Measurements from ENCODE around the gene ELL. TPM values are rescaled to one million over a fixed set of nuclear protein-coding genes. Genes with fewer than 3 reads are reported as not detected.

ELL gene
- polyA plus RNA-seq, 3 donors = 12.2 to 35.3 (median 12.6) TPM

DNA sequence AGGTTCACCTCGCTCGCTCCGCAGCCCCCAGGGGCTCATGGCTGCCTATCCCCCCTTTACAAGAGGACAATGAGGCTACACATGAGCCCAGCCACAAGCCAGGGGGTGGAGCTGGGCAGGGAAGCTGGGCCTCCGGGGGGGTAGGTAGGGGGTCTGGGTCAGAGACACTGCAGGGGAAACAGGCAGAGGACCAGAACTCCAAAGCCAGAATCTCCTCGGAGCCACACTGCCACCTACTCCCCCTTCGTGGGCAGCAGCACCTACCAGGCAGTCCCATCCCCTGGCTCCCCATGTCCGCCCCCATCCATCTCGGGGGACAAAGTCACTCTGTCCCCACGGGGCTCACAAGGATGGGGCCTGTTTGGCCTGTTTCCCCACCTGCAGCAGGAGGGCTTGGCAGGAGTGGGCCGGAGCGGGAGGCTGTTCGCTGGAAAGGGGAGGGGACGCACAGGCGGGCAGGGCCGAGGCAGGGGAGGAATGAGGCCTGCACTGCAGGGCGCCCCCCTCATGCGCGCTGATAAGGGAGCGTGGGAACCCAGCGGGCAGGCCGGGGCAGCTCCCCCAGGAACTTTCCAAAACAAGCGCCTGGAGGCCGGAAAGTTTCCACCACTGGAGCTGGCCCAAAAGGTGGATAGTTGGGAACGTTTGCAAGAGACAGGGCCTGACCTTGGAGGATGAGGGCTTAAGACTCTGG is 83.4 kb downstream of the ELL start:
- no peak overlapping the region for H3K27ac ChIP-seq (ENCODE audit: low read depth in 1 of 2, low read length in 2 of 2)
- peak overlapping the region in 1 of 3 experiments; percentile 69 for H3K4me3 ChIP-seq (replicated peaks in 1 of 3; ENCODE audit: low read depth in 2 of 3, low read length in 3 of 3)
- H3K79me2 ChIP-seq (ENCODE audit: insufficient read depth, low read length) = no peaks in the 10 kb centered on the region
- peaks cover 0 to 8% (median 0%) of the 10 kb centered on the region in 7 donors for H3K9me3 Mint-ChIP-seq
- no peak overlapping the region for H2AFZ ChIP-seq (ENCODE audit: insufficient read depth, low read depth, low read length, poor library complexity, severe bottlenecking)
- H3K9ac ChIP-seq (ENCODE audit: insufficient read depth, low read length, poor library complexity, severe bottlenecking) = no peak overlapping the region
- H3K4me1 Mint-ChIP-seq = peaks cover 31% of the 10 kb centered on the region
- H3K9me3 ChIP-seq (replicated peaks in 1 of 2; ENCODE audit: control insufficient read depth in 1 of 2, insufficient read depth in 1 of 2, low read length in 2 of 2) = no peaks in the 10 kb centered on the region
- peaks cover 0 to 40% of the 10 kb centered on the region in 2 donors for H3K27me3 ChIP-seq (ENCODE audit: control insufficient read depth in 2 of 2, insufficient read depth in 2 of 2, low read length in 2 of 2)
- peaks cover 22 to 63% (median 44%) of the 10 kb centered on the region in 3 donors for H3K27me3 Mint-ChIP-seq (ENCODE audit: low read depth in 3 of 3)
- TF ChIP-seq, protein P1, sequence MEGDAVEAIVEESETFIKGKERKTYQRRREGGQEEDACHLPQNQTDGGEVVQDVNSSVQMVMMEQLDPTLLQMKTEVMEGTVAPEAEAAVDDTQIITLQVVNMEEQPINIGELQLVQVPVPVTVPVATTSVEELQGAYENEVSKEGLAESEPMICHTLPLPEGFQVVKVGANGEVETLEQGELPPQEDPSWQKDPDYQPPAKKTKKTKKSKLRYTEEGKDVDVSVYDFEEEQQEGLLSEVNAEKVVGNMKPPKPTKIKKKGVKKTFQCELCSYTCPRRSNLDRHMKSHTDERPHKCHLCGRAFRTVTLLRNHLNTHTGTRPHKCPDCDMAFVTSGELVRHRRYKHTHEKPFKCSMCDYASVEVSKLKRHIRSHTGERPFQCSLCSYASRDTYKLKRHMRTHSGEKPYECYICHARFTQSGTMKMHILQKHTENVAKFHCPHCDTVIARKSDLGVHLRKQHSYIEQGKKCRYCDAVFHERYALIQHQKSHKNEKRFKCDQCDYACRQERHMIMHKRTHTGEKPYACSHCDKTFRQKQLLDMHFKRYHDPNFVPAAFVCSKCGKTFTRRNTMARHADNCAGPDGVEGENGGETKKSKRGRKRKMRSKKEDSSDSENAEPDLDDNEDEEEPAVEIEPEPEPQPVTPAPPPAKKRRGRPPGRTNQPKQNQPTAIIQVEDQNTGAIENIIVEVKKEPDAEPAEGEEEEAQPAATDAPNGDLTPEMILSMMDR (IDR thresholded peaks at IDR 0.05) = no peak
- H3K27ac Mint-ChIP-seq = no peak overlapping the region
- H3K4me1 ChIP-seq (ENCODE audit: control insufficient read depth in 1 of 2, insufficient read depth in 2 of 2, low read length in 2 of 2) = peaks cover 19 to 33% of the 10 kb centered on the region in 2 donors
- H3K36me3 Mint-ChIP-seq = peaks cover 11 to 22% of the 10 kb centered on the region in 2 donors
- peaks cover 8 to 9% of the 10 kb centered on the region in 2 donors for H3K36me3 ChIP-seq (replicated peaks in 1 of 2; ENCODE audit: control insufficient read depth in 1 of 2, insufficient read depth in 2 of 2, low read length in 2 of 2)
- intact Hi-C loops (cut with micrococcal nuclease) = no loop called here
- DNase-seq = no peak
- H3K4me3 Mint-ChIP-seq = peak overlapping the region in 1 of 2 donors; percentile 75
- 48% methylated on average over 19 of the region's 24 CpGs for WGBS (ENCODE audit: insufficient coverage)
- H4K20me1 ChIP-seq (ENCODE audit: insufficient read depth, low read length) = peaks cover 86% of the 10 kb centered on the region
- H3K4me2 ChIP-seq (replicated peaks; ENCODE audit: extremely low read depth, low read length, poor library complexity, severe bottlenecking) = peak overlapping the region; percentile 78

DNA sequence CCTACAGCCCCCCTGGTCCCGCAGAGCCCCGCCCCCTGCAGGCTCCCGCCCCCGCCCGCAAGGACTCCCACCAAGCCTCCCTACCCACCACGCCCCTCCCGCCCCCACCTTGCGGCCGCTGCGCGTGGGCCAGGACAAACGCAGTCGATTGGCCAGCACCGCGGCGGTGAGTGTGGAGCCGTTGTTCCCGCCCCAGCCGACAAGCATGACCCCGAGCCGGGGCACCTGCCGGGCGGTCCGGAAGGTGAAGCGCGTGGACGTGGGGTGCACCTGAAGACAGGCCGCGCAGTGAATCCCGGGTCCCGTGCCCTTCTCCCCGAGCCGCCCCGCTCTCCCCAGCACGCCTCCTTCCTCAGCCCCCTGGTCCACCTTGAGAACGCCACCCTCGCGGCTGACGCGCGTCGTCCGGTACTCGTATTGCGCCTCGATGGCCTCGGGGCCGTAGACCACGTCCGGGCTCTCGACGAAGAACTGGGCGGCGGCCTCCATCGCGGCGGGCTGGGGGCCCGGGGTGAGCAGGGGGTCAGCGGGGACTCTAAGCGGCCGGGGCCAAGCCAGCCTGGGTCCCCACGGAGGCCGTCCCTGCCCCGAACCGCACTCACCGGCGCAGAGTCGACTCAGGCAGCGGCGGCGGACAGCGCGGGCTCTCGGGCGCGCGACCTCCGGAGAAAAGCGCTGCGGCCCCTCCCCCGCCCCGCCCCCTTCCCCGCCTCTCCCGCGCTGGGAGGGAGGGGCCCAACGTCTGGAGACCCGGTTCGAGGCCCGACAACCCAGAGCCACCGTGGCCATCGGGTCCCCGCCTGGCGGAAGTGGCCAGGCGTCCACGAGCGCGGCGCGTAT is 84.2 kb downstream of the ELL start, which contains the start of gene ISYNA1:
Gene ISYNA1 (minus strand): TSS at position 643 of the 840 bp plus-strand sequence. CDS start 154 bp downstream, at position 489.
- H3K9me3 ChIP-seq (replicated peaks in 1 of 2; ENCODE audit: control insufficient read depth in 1 of 2, insufficient read depth in 1 of 2, low read length in 2 of 2) = no peaks in the 10 kb centered on the region
- Mint-ChIP-seq H3K4me3 (peak within 1 kb of the TSS; percentile 69 to 78), H3K27me3 (ENCODE audit: low read depth in 3 of 3) (peaks cover 24 to 70% (median 47%) of the 10 kb centered on the region in 3 donors), H3K36me3 (peaks cover 7 to 14% of the 10 kb centered on the region in 2 donors), H3K4me1 (peaks cover 32% of the 10 kb centered on the region), H3K27ac (no peak within 1 kb of the TSS), H3K9me3 (peaks cover 0 to 8% (median 0%) of the 10 kb centered on the region in 7 donors)
- no peak for DNase-seq
- under 1% methylated on average over 90 of the region's 99 CpGs for WGBS (ENCODE audit: insufficient coverage)
- no peak within 1 kb of the TSS for H2AFZ ChIP-seq (ENCODE audit: insufficient read depth, low read depth, low read length, poor library complexity, severe bottlenecking)
- H3K36me3 ChIP-seq (replicated peaks in 1 of 2; ENCODE audit: control insufficient read depth in 1 of 2, insufficient read depth in 2 of 2, low read length in 2 of 2) = peaks cover under 1 to 2% of the 10 kb centered on the region in 2 donors
- H4K20me1 ChIP-seq (ENCODE audit: insufficient read depth, low read length) = peaks cover 78% of the 10 kb centered on the region
- no peaks in the 10 kb centered on the region for H3K79me2 ChIP-seq (ENCODE audit: insufficient read depth, low read length)
- TF ChIP-seq, protein P1 (IDR thresholded peaks at IDR 0.05) = no peak
- intact Hi-C loops (cut with micrococcal nuclease) = no loop called here
- peak within 1 kb of the TSS; percentile 15 for H3K9ac ChIP-seq (ENCODE audit: insufficient read depth, low read length, poor library complexity, severe bottlenecking)
- peak within 1 kb of the TSS; percentile 78 for H3K4me2 ChIP-seq (replicated peaks; ENCODE audit: extremely low read depth, low read length, poor library complexity, severe bottlenecking)
- peaks cover 26 to 39% of the 10 kb centered on the region in 2 donors for H3K4me1 ChIP-seq (ENCODE audit: control insufficient read depth in 1 of 2, insufficient read depth in 2 of 2, low read length in 2 of 2)
- H3K27ac ChIP-seq (ENCODE audit: low read depth in 1 of 2, low read length in 2 of 2) = no peak within 1 kb of the TSS
- H3K27me3 ChIP-seq (ENCODE audit: control insufficient read depth in 2 of 2, insufficient read depth in 2 of 2, low read length in 2 of 2) = peaks cover 0 to 44% of the 10 kb centered on the region in 2 donors
- H3K4me3 ChIP-seq (replicated peaks in 1 of 3; ENCODE audit: low read depth in 2 of 3, low read length in 3 of 3) = peak within 1 kb of the TSS; percentile 5 to 69 (median 26)

All from CD14-positive monocyte (primary cell).